Peyer's patch (tissue), 4 donors: ENCODE measurements around the gene ADIRF. TPM values are rescaled to one million over a fixed set of nuclear protein-coding genes. Genes with fewer than 3 reads are reported as not detected.

Source experiments
- DNase-seq, 3 donors: peaks; one replicate each; pipeline ENCODE4 v3.0.0-alpha.2; 2017 to 2019
- H3K27ac ChIP-seq, 4 donors: fragments of 200-600 bp; sonication (generic); one replicate each; pipeline ENCODE4 v1.5.1; 2016 to 2019
- H3K27me3 ChIP-seq, 2 donors: fragments of 200-600 bp; sonication (generic); one replicate each; pipeline ENCODE4 v1.5.1; 2019
- H3K36me3 ChIP-seq, 3 donors: fragments of 200-600 bp; sonication (generic); one replicate each; pipeline ENCODE4 v1.5.1; 2016 to 2019
- H3K4me1 ChIP-seq, 4 donors: fragments of 200-600 bp; sonication (generic); one replicate each; pipeline ENCODE4 v1.5.1; 2016 to 2019
- H3K4me3 ChIP-seq, 4 donors: fragments of 200-600 bp; sonication (generic); 1 replicate in 3 of 4; 2 replicates in 1 of 4; pipeline ENCODE4 v1.5.1; 2016 to 2019; ENCODE audit warnings: mild to moderate bottlenecking in 1 of 4
- H3K9me3 ChIP-seq, 4 donors: fragments of 200-600 bp; sonication (generic); one replicate each; pipeline ENCODE4 v1.5.1; 2016 to 2019; ENCODE audit warnings: mild to moderate bottlenecking in 1 of 4
- CTCF ChIP-seq, 6 experiments: fragments of 450-650 bp in 4 of 6; fragments of 200-600 bp in 2 of 6; sonication (generic) in 1 of 6; IDR thresholded peaks; one replicate each; pipeline ENCODE4 v1.5.1; 2017 to 2019; ENCODE audit warnings: antibody characterized with exemption in 6 of 6, mild to moderate bottlenecking in 3 of 6, moderate library complexity in 1 of 6
- POLR2A ChIP-seq, 2 donors: fragments of 450-650 bp; IDR thresholded peaks; one replicate each; pipeline ENCODE4 v1.5.1; 2017; ENCODE audit warnings: antibody characterized with exemption in 2 of 2, mild to moderate bottlenecking in 2 of 2, moderate library complexity in 2 of 2
- total RNA-seq, 4 donors: library from RNA; depleted of rRNA; stranded (reverse); fragments of >200 nt; gene quantifications; one replicate each; pipeline ENCODE4 v1.1.0, GENCODE V29; 2016

ADIRF gene
- total RNA-seq, 4 donors from 2014 or later = 86.6 to 605 (median 431) TPM

- DNase-seq = peak in 1 of 3 donors; percentile 46
- no peaks in the 10 kb centered on the region for H3K9me3 ChIP-seq
- TF ChIP-seq CTCF (IDR thresholded peaks at IDR 0.05) = no peak
- peak overlapping the region in 3 of 4 donors; percentile 32 to 71 (median 62) for H3K27ac ChIP-seq
- H3K4me1 ChIP-seq = peaks cover 0 to 16% (median 0%) of the 10 kb centered on the region in 4 donors
- no peaks in the 10 kb centered on the region for H3K27me3 ChIP-seq
- no peaks in the 10 kb centered on the region for H3K36me3 ChIP-seq
- H3K4me3 ChIP-seq = peak overlapping the region in 2 of 4 donors; percentile 24 to 28
Observed at GRCh38 chr10:86955501-86956194, 12.6 kb upstream of the ADIRF start.

- peak in 1 of 3 donors; percentile 11 for DNase-seq
- H3K36me3 ChIP-seq = no peaks in the 10 kb centered on the region
- H3K9me3 ChIP-seq = no peaks in the 10 kb centered on the region
- TF ChIP-seq CTCF (IDR thresholded peaks at IDR 0.05) (no peak), POLR2A (IDR thresholded peaks at IDR 0.05) (no peak)
- peaks cover 0 to 16% (median 0%) of the 10 kb centered on the region in 4 donors for H3K4me1 ChIP-seq
- peak overlapping the region in 2 of 4 donors; percentile 62 to 71 for H3K27ac ChIP-seq
- H3K4me3 ChIP-seq = peak overlapping the region in 2 of 4 donors; percentile 24 to 28
- H3K27me3 ChIP-seq = no peaks in the 10 kb centered on the region
Observed at GRCh38 chr10:86956195-86956847, 12.0 kb upstream of the ADIRF start.

- Histone ChIP-seq H3K36me3 (no peaks in the 10 kb centered on the region), H3K4me1 (peaks cover 0 to 16% (median 0%) of the 10 kb centered on the region in 4 donors), H3K27ac (peak overlapping the region in 3 of 4 donors; percentile 36 to 71 (median 62)), H3K4me3 (peak overlapping the region in 2 of 4 donors; percentile 24 to 28), H3K27me3 (no peaks in the 10 kb centered on the region), H3K9me3 (no peaks in the 10 kb centered on the region)
- TF ChIP-seq CTCF (IDR thresholded peaks at IDR 0.05) (no peak), POLR2A (IDR thresholded peaks at IDR 0.05) (no peak)
- peak in 1 of 3 donors; percentile 15 for DNase-seq
Observed at GRCh38 chr10:86956848-86957448, 11.3 kb upstream of the ADIRF start.

GRCh38 chr10:86957471-86958115, 10.7 kb upstream of the ADIRF start, which contains the start of gene MMRN2:
Gene MMRN2 (minus strand): TSS chr10:86957615. CDS start chr10:86957541, 74 bp downstream.
- H3K4me1 ChIP-seq = peaks cover 0 to 16% (median 0%) of the 10 kb centered on the region in 4 donors

More at GRCh38 chr10:86957471-86958115, 10.7 kb upstream of the ADIRF start, which contains the start of gene MMRN2:
- TF ChIP-seq CTCF (IDR thresholded peaks at IDR 0.05) = no peak
- no peak for TF ChIP-seq POLR2A (IDR thresholded peaks at IDR 0.05)
- DNase-seq = peak in 1 of 3 donors; percentile 28
- Histone ChIP-seq H3K4me3 (peak within 1 kb of the TSS in 2 of 4 donors; percentile 24 to 28), H3K36me3 (no peaks in the 10 kb centered on the region), H3K27ac (peak within 1 kb of the TSS; percentile 10 to 71 (median 49)), H3K27me3 (no peaks in the 10 kb centered on the region), H3K9me3 (no peaks in the 10 kb centered on the region)
